ENCODE measurements around the gene EXOSC7.

The EXOSC7 gene

GRCh38 chr3:45021524-45022297 is 45.7 kb downstream of the EXOSC7 start:
- no peak for DNase-seq (ENCODE audit: low read depth)
- no peak overlapping the region for H3K4me3 ChIP-seq (ENCODE audit: low read length)
- no peak for TF ChIP-seq CTCF (conservative IDR thresholded peaks at IDR 0.05; ENCODE audit: low read length)

- TF ChIP-seq CTCF (conservative IDR thresholded peaks at IDR 0.05; ENCODE audit: low read length), result no peak
- DNase-seq (ENCODE audit: low read depth), result no peak
- no peak overlapping the region for H3K4me3 ChIP-seq (ENCODE audit: low read length)
Measured at GRCh38 chr3:45023675-45024074, 47.6 kb downstream of the EXOSC7 start.

- no peak overlapping the region for H3K4me3 ChIP-seq (ENCODE audit: low read length)
- no peak for DNase-seq (ENCODE audit: low read depth)
- TF ChIP-seq CTCF (conservative IDR thresholded peaks at IDR 0.05; ENCODE audit: low read length), result no peak
Measured at GRCh38 chr3:45024542-45025255, 48.7 kb downstream of the EXOSC7 start.

- peak within 1 kb of the TSS; percentile 20 for H3K4me3 ChIP-seq (ENCODE audit: low read length)
- no peak for TF ChIP-seq CTCF (conservative IDR thresholded peaks at IDR 0.05; ENCODE audit: low read length)
- peak; percentile 70 for DNase-seq (ENCODE audit: low read depth)
Measured at GRCh38 chr3:45026038-45026437, 50.0 kb downstream of the EXOSC7 start, which contains the start of gene CLEC3B. Gene CLEC3B, plus strand, starts transcription at chr3:45026303. Its CDS starts 60 bp downstream, at chr3:45026363.

- DNase-seq (ENCODE audit: low read depth), result peak; percentile 85
- no peak for TF ChIP-seq CTCF (conservative IDR thresholded peaks at IDR 0.05; ENCODE audit: low read length)
- H3K4me3 ChIP-seq (ENCODE audit: low read length), result peak overlapping the region; percentile 18
Measured at GRCh38 chr3:45026957-45027356, 50.9 kb downstream of the EXOSC7 start.

- no peak for DNase-seq (ENCODE audit: low read depth)
- no peak for TF ChIP-seq CTCF (conservative IDR thresholded peaks at IDR 0.05; ENCODE audit: low read length)
- H3K4me3 ChIP-seq (ENCODE audit: low read length), result no peak overlapping the region
Measured at GRCh38 chr3:45027441-45027840, 51.4 kb downstream of the EXOSC7 start.

GRCh38 chr3:45029216-45029615 is 53.2 kb downstream of the EXOSC7 start:
- H3K4me3 ChIP-seq (ENCODE audit: low read length), result no peak overlapping the region
- DNase-seq (ENCODE audit: low read depth), result no peak
- no peak for TF ChIP-seq CTCF (conservative IDR thresholded peaks at IDR 0.05; ENCODE audit: low read length)

Measured in AG10803 (cell line).